HG02798 (cell line): Measurements from ENCODE around the gene DPP10.

Source experiments
- ATAC-seq: cut with Tn5 transposase; IDR thresholded peaks from one replicate; pipeline ENCODE4 v1.9.1; 2021; ENCODE audit warnings: mild to moderate bottlenecking; ENCODE audit not compliant: unreplicated experiment, poor library complexity

Gene DPP10

GRCh38 chr2:115183144-115183543 lies 740.7 kb downstream of the DPP10 start:
- no peak for ATAC-seq

GRCh38 chr2:115190459-115190858 lies 748.0 kb downstream of the DPP10 start:
- no peak for ATAC-seq

GRCh38 chr2:115194623-115195022 lies 752.2 kb downstream of the DPP10 start:
- ATAC-seq: no peak

- ATAC-seq: no peak
Observed at GRCh38 chr2:115196587-115196986, 754.1 kb downstream of the DPP10 start.

GRCh38 chr2:115199966-115200365 lies 757.5 kb downstream of the DPP10 start:
- ATAC-seq: no peak

GRCh38 chr2:115201386-115201785 lies 758.9 kb downstream of the DPP10 start:
- no peak for ATAC-seq

GRCh38 chr2:115208493-115209164 lies 766.2 kb downstream of the DPP10 start:
- ATAC-seq: no peak

- no peak for ATAC-seq
Observed at GRCh38 chr2:115214050-115214449, 771.6 kb downstream of the DPP10 start.

GRCh38 chr2:115219296-115219695 lies 776.9 kb downstream of the DPP10 start:
- ATAC-seq: no peak

GRCh38 chr2:115234186-115234585 lies 791.7 kb downstream of the DPP10 start:
- no peak for ATAC-seq

GRCh38 chr2:115234737-115235136 lies 792.3 kb downstream of the DPP10 start:
- no peak for ATAC-seq

- ATAC-seq: no peak
Observed at GRCh38 chr2:115248066-115248465, 805.6 kb downstream of the DPP10 start.

- ATAC-seq: no peak
Observed at GRCh38 chr2:115277366-115277765, 834.9 kb downstream of the DPP10 start.

- ATAC-seq: no peak
Observed at GRCh38 chr2:115285416-115285815, 843.0 kb downstream of the DPP10 start.

- no peak for ATAC-seq
Observed at GRCh38 chr2:115290478-115290877, 848.0 kb downstream of the DPP10 start.

- ATAC-seq: no peak
Observed at GRCh38 chr2:115292742-115293141, 850.3 kb downstream of the DPP10 start.

GRCh38 chr2:115294999-115295398 lies 852.6 kb downstream of the DPP10 start:
- ATAC-seq: no peak

GRCh38 chr2:115297056-115297455 lies 854.6 kb downstream of the DPP10 start:
- no peak for ATAC-seq

GRCh38 chr2:115299199-115299598 lies 856.8 kb downstream of the DPP10 start:
- ATAC-seq: no peak

- no peak for ATAC-seq
Observed at GRCh38 chr2:115305712-115306111, 863.3 kb downstream of the DPP10 start.

- no peak for ATAC-seq
Observed at GRCh38 chr2:115314119-115314518, 871.7 kb downstream of the DPP10 start.

- ATAC-seq: no peak
Observed at GRCh38 chr2:115327061-115327460, 884.6 kb downstream of the DPP10 start.

GRCh38 chr2:115359550-115359949 lies 917.1 kb downstream of the DPP10 start:
- no peak for ATAC-seq
